GM19468 (cell line): ENCODE data around the gene MAP2K7.
A peak's percentile ranks its signal among the peaks of the same experiment; 100 is the strongest.
"Not testable (repeated sequence)": the region's sequence is repeated elsewhere in the genome, so short reads cannot be mapped to it uniquely, and the experiment has no call there.

Experiments used
- ATAC-seq: cut with Tn5 transposase; IDR thresholded peaks from one replicate; pipeline ENCODE4 v1.9.1; 2021; ENCODE audit warnings: mild to moderate bottlenecking, moderate library complexity, moderate number of reproducible peaks; ENCODE audit not compliant: unreplicated experiment; ENCODE audit errors: extremely low read depth

The MAP2K7 gene

GRCh38 chr19:7903244-7904073 is at the start of gene MAP2K7:
Gene MAP2K7, plus strand, starts transcription at chr19:7903877. Its CDS starts 68 bp downstream, at chr19:7903945.
- ATAC-seq: peak; percentile 84

GRCh38 chr19:7855426-7856108 is 48.1 kb upstream of the MAP2K7 start:
- no peak for ATAC-seq

GRCh38 chr19:7856109-7856591 is 47.5 kb upstream of the MAP2K7 start:
- no peak for ATAC-seq

GRCh38 chr19:7856679-7857663 is 46.7 kb upstream of the MAP2K7 start:
- ATAC-seq: no peak

- no peak for ATAC-seq
Measured at GRCh38 chr19:7857727-7858108, 46.0 kb upstream of the MAP2K7 start.

DNA sequence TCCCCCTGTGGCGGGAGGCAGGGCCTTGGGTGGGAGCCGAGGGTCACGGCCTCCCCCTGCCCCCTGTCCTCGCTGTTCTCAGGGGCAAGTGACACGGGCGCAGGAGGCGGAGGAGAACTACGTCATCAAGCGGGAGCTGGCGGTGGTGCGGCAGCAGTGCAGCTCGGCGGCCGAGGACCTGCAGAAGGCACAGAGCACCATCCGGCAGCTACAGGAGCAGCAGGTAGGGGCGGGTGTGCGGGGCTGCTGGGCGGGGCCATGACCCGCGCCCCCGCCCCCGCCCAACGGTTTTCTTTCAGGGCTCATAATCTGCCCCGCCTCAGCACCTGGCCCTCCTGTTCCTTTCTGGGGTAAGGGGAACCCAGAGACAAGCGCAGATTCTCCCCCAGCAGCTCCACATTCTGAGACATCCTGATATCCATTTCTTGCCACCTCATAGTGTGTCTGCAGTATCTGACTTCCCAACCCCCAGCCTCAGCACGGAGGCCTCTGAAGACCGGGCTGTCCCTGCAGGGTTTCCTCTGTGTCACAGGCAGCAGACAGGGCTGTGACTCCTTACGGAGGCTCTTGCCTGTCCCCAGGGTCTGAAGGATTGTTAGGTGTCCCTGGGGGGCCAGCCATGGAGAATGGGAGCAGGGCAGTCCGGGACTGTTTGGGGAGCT is 45.4 kb upstream of the MAP2K7 start:
- ATAC-seq: no peak

- ATAC-seq: not testable (repeated sequence)
Measured at GRCh38 chr19:7859087-7859486, 44.6 kb upstream of the MAP2K7 start.

DNA sequence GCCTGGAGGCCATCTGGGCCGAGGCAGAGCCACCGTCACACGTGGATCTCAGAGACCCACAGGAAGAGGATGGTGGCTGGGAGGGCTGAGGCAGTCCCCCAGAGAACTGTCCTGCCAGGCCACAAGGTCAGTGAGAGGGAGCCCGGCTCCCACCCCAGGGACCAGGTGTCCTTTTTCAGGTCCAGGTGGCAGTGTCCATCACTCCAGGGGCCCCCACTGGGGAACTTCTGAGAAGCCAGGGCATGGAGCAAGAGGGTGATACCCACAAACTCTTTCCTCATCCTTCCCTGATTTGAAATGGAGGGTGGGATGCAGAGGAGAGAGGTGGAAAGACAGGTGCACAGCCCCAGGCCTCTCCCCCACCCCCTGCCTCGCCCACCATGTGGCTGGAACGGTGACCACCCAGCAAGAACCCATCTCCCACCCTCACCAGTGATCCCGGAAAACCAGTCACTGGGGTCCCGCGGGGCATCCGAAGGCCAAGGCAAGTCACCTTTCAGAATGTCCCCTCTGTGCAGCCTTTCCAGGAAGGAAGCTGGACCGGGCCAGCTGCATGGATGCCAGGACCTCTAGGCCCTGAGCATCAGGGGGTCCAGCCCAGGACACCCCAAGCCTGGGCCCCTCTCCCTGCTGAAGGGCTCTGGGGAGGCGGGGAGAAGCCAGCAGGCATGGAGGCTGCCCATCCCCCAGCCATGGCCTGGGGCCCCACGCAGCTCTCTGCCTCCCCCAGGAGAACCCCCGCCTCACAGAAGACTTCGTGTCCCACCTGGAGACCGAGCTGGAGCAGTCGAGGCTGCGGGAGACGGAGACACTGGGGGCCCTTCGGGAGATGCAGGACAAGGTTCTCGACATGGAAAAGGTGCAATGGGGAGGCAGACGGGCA is 43.6 kb upstream of the MAP2K7 start:
- ATAC-seq: no peak

DNA sequence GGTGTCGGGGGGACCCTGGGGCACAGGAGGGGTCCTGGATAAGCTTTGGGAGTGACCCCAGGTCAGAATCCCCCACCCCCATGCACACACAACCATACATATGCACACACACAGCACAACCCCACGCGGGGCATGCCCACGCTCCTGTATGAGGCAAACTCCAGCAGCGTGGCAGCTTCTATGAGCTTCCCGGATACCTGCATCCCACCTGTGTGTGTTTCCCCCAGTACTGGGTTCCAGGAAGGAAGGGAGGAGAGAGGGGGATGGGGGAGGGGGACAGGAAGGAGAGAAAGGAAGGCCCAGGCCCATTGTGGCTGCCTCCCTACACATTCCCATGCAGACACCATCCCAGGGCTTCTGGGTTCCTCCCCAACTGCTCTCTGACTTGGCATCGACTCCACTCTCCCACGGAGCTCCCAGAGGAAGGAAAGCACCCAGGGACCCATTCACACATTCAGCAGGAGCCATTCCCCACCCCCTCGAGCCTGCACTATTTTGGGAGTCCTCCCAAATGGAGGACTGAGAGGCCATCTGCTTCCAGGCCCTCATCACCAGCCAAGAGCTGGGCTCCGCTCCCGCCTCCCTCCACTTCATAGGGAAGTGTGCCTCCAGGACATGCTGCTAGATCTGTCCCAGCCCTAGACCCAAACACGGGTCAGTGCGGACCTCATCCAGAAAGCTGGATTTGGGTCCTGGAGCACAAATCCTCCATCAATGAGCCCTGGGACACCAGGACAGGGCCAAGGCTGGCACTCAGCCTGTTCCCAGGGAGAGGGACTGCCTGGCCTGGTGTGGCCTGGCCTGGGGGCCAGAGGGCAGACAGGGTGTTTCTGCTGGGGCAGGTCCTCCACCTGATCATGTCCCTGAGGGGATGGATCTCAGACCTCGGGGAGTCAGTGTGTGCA is 42.7 kb upstream of the MAP2K7 start:
- no peak for ATAC-seq

DNA sequence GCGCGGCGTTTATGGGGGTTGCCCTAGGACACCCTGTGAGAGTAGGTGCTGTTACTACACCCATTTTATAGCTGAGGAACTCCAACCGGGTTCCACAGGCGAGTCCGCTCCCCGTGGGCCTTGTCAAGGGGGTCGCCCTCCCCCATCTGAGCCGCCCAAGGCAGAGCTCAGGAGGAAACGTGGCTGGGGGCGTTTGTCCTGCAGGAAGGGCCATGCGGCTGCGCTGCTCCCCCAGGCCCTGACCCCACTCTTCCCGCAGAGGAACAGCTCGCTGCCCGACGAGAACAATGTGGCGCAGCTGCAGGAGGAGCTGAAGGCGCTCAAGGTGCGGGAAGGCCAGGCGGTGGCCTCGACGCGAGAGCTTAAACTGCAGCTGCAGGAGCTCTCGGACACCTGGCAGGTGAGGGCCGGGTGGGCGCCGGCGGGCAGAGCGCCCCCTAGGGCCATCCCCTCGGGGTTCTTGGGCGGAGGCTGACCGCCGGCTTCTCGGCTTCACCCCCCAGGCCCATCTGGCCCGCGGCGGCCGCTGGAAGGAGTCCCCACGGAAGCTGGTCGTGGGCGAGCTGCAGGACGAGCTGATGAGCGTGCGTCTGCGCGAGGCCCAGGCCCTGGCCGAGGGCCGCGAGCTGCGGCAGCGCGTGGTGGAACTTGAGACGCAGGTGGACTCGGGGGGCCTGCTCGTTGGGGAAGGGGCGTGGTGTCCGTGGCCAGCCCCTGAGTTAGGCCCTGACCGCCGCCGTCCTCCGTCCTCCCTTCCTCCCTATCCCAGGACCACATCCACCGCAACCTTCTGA is 41.9 kb upstream of the MAP2K7 start:
- no peak for ATAC-seq

- ATAC-seq: no peak
Measured at GRCh38 chr19:7862413-7862951, 41.2 kb upstream of the MAP2K7 start.

- ATAC-seq: no peak
Measured at GRCh38 chr19:7863157-7863970, 40.3 kb upstream of the MAP2K7 start.

GRCh38 chr19:7863971-7864689 is 39.5 kb upstream of the MAP2K7 start:
- ATAC-seq: no peak

- no peak for ATAC-seq
Measured at GRCh38 chr19:7864690-7865074, 39.0 kb upstream of the MAP2K7 start.

GRCh38 chr19:7865262-7865911 is 38.3 kb upstream of the MAP2K7 start:
- ATAC-seq: no peak
